BJ (cell line): ENCODE results near the gene PRKCZ. TPM values are rescaled to one million over a fixed set of nuclear protein-coding genes. Genes with fewer than 3 reads are reported as not detected.

ENCODE experiments used
- CTCF ChIA-PET: fragments of 350-600 bp; formaldehyde crosslinking; extraction: SDS; loops from one replicate; lab custom pipeline; 2021; ENCODE audit warnings: antibody characterized with exemption, inconsistent platforms; lab: Yijun Ruan, JAX
- POLR2A ChIA-PET: fragments of 300-600 bp; sonication (Branson Sonifier 250); formaldehyde crosslinking; extraction: SDS; loops from one replicate; lab custom pipeline; 2021; ENCODE audit warnings: antibody characterized with exemption; lab: Charles Lee
- DNase-seq: peaks from one replicate; pipeline ENCODE4 v3.0.0-alpha.2; 2011; ENCODE audit warnings: low read depth
- H3K27me3 ChIP-seq: 2 replicates; pipeline ENCODE4 v1.6.0; 2011; ENCODE audit warnings: low read length; ENCODE audit not compliant: control insufficient read depth, insufficient read depth
- H3K36me3 ChIP-seq: 2 replicates; pipeline ENCODE4 v1.5.1; 2011; ENCODE audit warnings: low read length; ENCODE audit not compliant: control insufficient read depth, insufficient read depth
- H3K4me3 ChIP-seq: 2 replicates; pipeline ENCODE4 v1.5.1; 2011; ENCODE audit warnings: low read depth, mild to moderate bottlenecking, control low read depth, low read length
- CTCF ChIP-seq: IDR thresholded peaks from 2 replicates; pipeline ENCODE4 v1.5.1; 2011; ENCODE audit warnings: low read depth, mild to moderate bottlenecking, control low read depth, inconsistent platforms, low read length, moderate library complexity; ENCODE audit not compliant: insufficient read depth
- polyA plus RNA-seq: library from polyadenylated mRNA; depleted of rRNA; stranded (reverse); fragments of >200 nt; gene quantifications from 2 replicates; pipeline ENCODE4 v1.2.3, GENCODE V29; 2011

Gene PRKCZ
- polyA plus RNA-seq, 1 experiment, result 2.3 TPM

- DNase-seq, result peak; percentile 4
- POLR2A ChIA-PET, result interaction anchor here (0.6 kb wide), 1 partner anchor 1214 kb away, joined by 3 read pairs; no protein-coding TSS in a partner anchor
- no peaks in the 10 kb centered on the region for H3K36me3 ChIP-seq
- peak; percentile 98 for TF ChIP-seq CTCF
- H3K4me3 ChIP-seq, result peak overlapping the region; percentile 34
- CTCF ChIA-PET, result interaction anchor here (0.6 to 3.8 kb wide), 35 partner anchors 9 to 441 kb away, joined by 3 to 50 read pairs (median 5); partner anchors contain the start of gene FAAP20
- H3K27me3 ChIP-seq, result no peaks in the 10 kb centered on the region
Observed at GRCh38 chr1:2174348-2175054, 124.3 kb downstream of the PRKCZ start.

DNA sequence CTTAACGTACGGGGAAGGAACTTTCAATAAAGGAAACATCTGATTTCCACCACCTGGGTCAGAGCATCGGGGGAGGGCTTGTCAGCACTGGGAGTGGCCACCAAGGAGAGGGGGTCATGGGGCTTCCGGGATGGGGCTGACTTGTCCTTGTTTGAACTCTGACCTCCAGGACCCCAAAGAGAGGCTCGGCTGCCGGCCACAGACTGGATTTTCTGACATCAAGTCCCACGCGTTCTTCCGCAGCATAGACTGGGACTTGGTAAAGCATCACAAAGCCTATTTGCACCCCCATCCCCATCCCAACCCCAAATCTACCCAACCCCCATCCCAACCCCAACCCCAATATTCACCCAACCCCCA is 124.8 kb downstream of the PRKCZ start:
- DNase-seq, result no peak
- ChIA-PET POLR2A (no interaction called here), CTCF (interaction anchor here (0.6 to 3.8 kb wide), 27 partner anchors 8 to 230 kb away, joined by 3 to 50 read pairs (median 7); partner anchors contain the start of gene FAAP20)
- H3K36me3 ChIP-seq, result no peaks in the 10 kb centered on the region
- no peaks in the 10 kb centered on the region for H3K27me3 ChIP-seq
- TF ChIP-seq CTCF, result no peak
- no peak overlapping the region for H3K4me3 ChIP-seq

DNA sequence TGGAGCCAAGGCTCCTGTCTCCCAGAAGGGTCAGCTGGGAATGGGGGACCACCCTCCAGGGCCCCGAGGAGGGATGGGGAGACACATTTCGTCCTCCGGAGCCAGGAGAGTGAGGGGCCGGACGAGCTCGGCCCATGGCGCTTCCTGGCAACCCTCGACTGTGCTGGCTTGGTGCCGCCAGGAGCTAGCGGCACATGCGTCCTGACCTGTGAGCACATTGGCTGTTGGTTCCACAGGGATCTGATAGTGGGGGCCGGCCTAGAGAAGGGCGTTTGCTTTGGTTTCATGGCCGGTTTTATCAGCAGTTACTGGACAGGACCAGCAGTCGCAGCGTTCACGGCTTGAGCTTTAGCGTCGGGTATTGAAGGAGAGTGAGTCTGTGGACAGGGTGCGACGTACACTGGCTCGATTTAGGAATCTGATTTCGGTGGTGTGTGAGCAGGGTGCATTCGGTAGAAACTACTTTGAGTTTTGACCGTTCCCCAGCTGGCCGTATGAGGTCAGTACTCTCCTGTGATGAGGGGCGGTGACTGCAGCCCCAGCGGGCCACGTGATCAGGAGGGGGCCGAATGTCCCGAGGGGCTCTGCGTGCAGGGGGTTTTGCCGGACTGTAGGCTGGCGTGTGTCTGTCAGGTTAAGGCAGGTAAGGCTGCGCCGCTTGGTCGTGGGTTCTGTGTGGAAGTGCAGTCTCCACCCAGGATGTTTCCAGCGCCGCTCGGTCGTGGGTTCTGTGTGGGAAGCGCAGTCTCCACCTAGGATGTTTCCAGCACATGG is 125.7 kb downstream of the PRKCZ start:
- CTCF ChIA-PET, result interaction anchor here (0.6 to 3.8 kb wide), 13 partner anchors 14 to 215 kb away, joined by 3 to 50 read pairs (median 10); partner anchors contain the start of gene FAAP20
- Histone ChIP-seq H3K4me3 (no peak overlapping the region), H3K27me3 (no peaks in the 10 kb centered on the region), H3K36me3 (no peaks in the 10 kb centered on the region)
- TF ChIP-seq CTCF, result no peak
- POLR2A ChIA-PET, result no interaction called here
- DNase-seq, result no peak

- Histone ChIP-seq H3K4me3 (no peak overlapping the region), H3K36me3 (no peaks in the 10 kb centered on the region), H3K27me3 (no peaks in the 10 kb centered on the region)
- POLR2A ChIA-PET, result no interaction called here
- CTCF ChIA-PET, result interaction anchor here (0.7 to 1.3 kb wide), 4 partner anchors 37 to 204 kb away, joined by 3 to 5 read pairs (median 4); no protein-coding TSS in a partner anchor
- TF ChIP-seq CTCF, result no peak
- DNase-seq, result no peak
Observed at GRCh38 chr1:2176615-2177014, 126.4 kb downstream of the PRKCZ start.

- Histone ChIP-seq H3K36me3 (no peaks in the 10 kb centered on the region), H3K4me3 (no peak overlapping the region), H3K27me3 (no peaks in the 10 kb centered on the region)
- DNase-seq, result no peak
- POLR2A ChIA-PET, result no interaction called here
- no peak for TF ChIP-seq CTCF
- CTCF ChIA-PET, result no interaction called here
Observed at GRCh38 chr1:2177541-2177940, 127.3 kb downstream of the PRKCZ start.
